H1 (cell line): ENCODE results near the gene SEMA4D. TPM values are rescaled to one million over a fixed set of nuclear protein-coding genes. Genes with fewer than 3 reads are reported as not detected.

Source experiments
- CTCF ChIA-PET: fragments of 300-600 bp; sonication (Branson Sonifier 250); formaldehyde crosslinking; loops from one replicate; lab custom pipeline; 2021; ENCODE audit not compliant: partially characterized antibody; lab: Charles Lee
- POLR2A ChIA-PET: fragments of 300-600 bp; sonication (Branson Sonifier 250); formaldehyde crosslinking; loops from one replicate; lab custom pipeline; 2021; ENCODE audit warnings: inconsistent platforms; ENCODE audit not compliant: partially characterized antibody; lab: Charles Lee
- DNase-seq, 2 experiments: peaks; one replicate each; pipeline versions ENCODE4 v3.0.0 to v3.0.0-alpha.2; 2010 to 2022; ENCODE audit warnings: low spot score in 2 of 2, low read depth in 1 of 2, mixed read lengths in 1 of 2
- FAIRE-seq: peaks from 2 replicates; lab custom pipeline; 2011; peaks lifted over from hg19 to GRCh38; lab: Jason Lieb, UNC
- H2AFZ ChIP-seq: 2 replicates; pipeline ENCODE4 v1.8.1; 2012; ENCODE audit warnings: low read length, inconsistent platforms
- H2AK5ac ChIP-seq: 2 replicates; pipeline ENCODE4 v1.6.1; 2013; ENCODE audit warnings: low read depth, low read length
- H2BK120ac ChIP-seq: replicated peaks from 2 replicates; pipeline ENCODE3; 2013; ENCODE audit warnings: low read depth, low read length, inconsistent platforms
- H2BK12ac ChIP-seq: 2 replicates; pipeline ENCODE4 v1.6.1; 2013; ENCODE audit warnings: low read depth, low read length
- H2BK15ac ChIP-seq: 2 replicates; pipeline ENCODE4 v1.6.1; 2013; ENCODE audit warnings: low read length
- H2BK20ac ChIP-seq: 2 replicates; pipeline ENCODE4 v1.6.1; 2013; ENCODE audit warnings: low read length
- H2BK5ac ChIP-seq: 2 replicates; pipeline ENCODE4 v1.6.1; 2013; ENCODE audit warnings: low read depth, low read length
- H3K14ac ChIP-seq: 2 replicates; pipeline ENCODE4 v1.6.1; 2013; ENCODE audit warnings: inconsistent platforms; ENCODE audit not compliant: insufficient read length
- H3K18ac ChIP-seq: 2 replicates; pipeline ENCODE4 v1.6.1; 2013; ENCODE audit warnings: low read length; ENCODE audit errors: extremely low read depth
- H3K23ac ChIP-seq: 2 replicates; pipeline ENCODE4 v1.6.1; 2013; ENCODE audit warnings: inconsistent platforms; ENCODE audit not compliant: insufficient read length
- H3K23me2 ChIP-seq: 2 replicates; pipeline ENCODE4 v1.6.1; 2013; ENCODE audit warnings: low read depth, low read length
- H3K27ac ChIP-seq: 2 replicates; pipeline ENCODE4 v1.6.1; 2011; ENCODE audit warnings: low read depth, low read length, inconsistent platforms
- H3K27me3 ChIP-seq, 4 experiments: replicated peaks in 1 of 4; 1 replicate in 1 of 4; 2 replicates in 3 of 4; pipeline versions ENCODE4 v1.6.1 to v1.8.1; 2011 to 2013; ENCODE audit warnings: low read length in 3 of 4, mild to moderate bottlenecking in 3 of 4, inconsistent platforms in 2 of 4, mixed read lengths in 2 of 4, moderate library complexity in 1 of 4; ENCODE audit not compliant: control insufficient read depth in 3 of 4, insufficient read depth in 3 of 4; ENCODE audit errors: extremely low read depth in 1 of 4
- H3K36me3 ChIP-seq, 4 experiments: 2 replicates each; pipeline versions ENCODE4 v1.6.1 to v1.8.1; 2011 to 2013; ENCODE audit warnings: mild to moderate bottlenecking in 4 of 4, low read length in 3 of 4, moderate library complexity in 2 of 4, control low read depth in 1 of 4, inconsistent platforms in 1 of 4; ENCODE audit not compliant: insufficient read depth in 4 of 4, control insufficient read depth in 2 of 4
- H3K4ac ChIP-seq: replicated peaks from 2 replicates; pipeline ENCODE3; 2013; ENCODE audit warnings: low read length, low read depth, mixed read lengths, inconsistent platforms; ENCODE audit not compliant: insufficient read length
- H3K4me1 ChIP-seq, 4 experiments: replicated peaks in 1 of 4; 1 replicate in 1 of 4; 2 replicates in 3 of 4; pipeline versions ENCODE4 v1.6.1 to v1.8.1; 2011 to 2013; ENCODE audit warnings: low read length in 3 of 4, inconsistent platforms in 2 of 4, mixed read lengths in 1 of 4; ENCODE audit not compliant: insufficient read depth in 4 of 4, control insufficient read depth in 3 of 4
- H3K4me2 ChIP-seq, 2 experiments: 2 replicates each; pipeline versions ENCODE4 v1.6.1 to v1.8.1; 2011 to 2013; ENCODE audit warnings: low read depth in 2 of 2, low read length in 2 of 2, control low read depth in 1 of 2, inconsistent platforms in 1 of 2, mild to moderate bottlenecking in 1 of 2; ENCODE audit not compliant: insufficient read depth in 1 of 2
- H3K4me3 ChIP-seq, 4 experiments: fragments of 200-600, 300-600 bp in 1 of 4; sonication (generic), shearing (Covaris generic), sonication (Bioruptor Twin) in 1 of 4; 2 replicates each; pipeline versions ENCODE4 v1.5.1 to v1.8.1; 2011 to 2016; ENCODE audit warnings: low read length in 4 of 4, low read depth in 3 of 4, control low read depth in 2 of 4, inconsistent platforms in 2 of 4, mild to moderate bottlenecking in 2 of 4, mixed read lengths in 1 of 4, moderate library complexity in 1 of 4; ENCODE audit not compliant: insufficient read depth in 2 of 4; ENCODE audit errors: extremely low read depth in 1 of 4
- H3K56ac ChIP-seq: replicated peaks from 2 replicates; pipeline ENCODE3; 2013; ENCODE audit warnings: low read depth, mild to moderate bottlenecking, mixed read lengths, low read length, inconsistent platforms; ENCODE audit not compliant: insufficient read length
- H3K79me1 ChIP-seq: 2 replicates; pipeline ENCODE4 v1.6.1; 2013; ENCODE audit warnings: low read depth, low read length, control low read depth
- H3K79me2 ChIP-seq, 2 experiments: 2 replicates each; pipeline versions ENCODE4 v1.6.1 to v1.8.1; 2012 to 2013; ENCODE audit warnings: low read length in 2 of 2, mild to moderate bottlenecking in 2 of 2, inconsistent platforms in 1 of 2; ENCODE audit not compliant: insufficient read depth in 2 of 2, control insufficient read depth in 1 of 2
- H3K9ac ChIP-seq, 4 experiments: replicated peaks in 1 of 4; 1 replicate in 1 of 4; 2 replicates in 3 of 4; pipeline versions ENCODE4 v1.6.1 to v1.8.1; 2011 to 2013; ENCODE audit warnings: low read depth in 3 of 4, low read length in 3 of 4, control low read depth in 2 of 4, mild to moderate bottlenecking in 2 of 4, moderate library complexity in 2 of 4, inconsistent platforms in 1 of 4; ENCODE audit errors: extremely low read depth in 1 of 4
- H3K9me3 ChIP-seq, 2 experiments: 2 replicates each; pipeline versions ENCODE4 v1.6.1 to v1.8.1; 2012 to 2013; ENCODE audit warnings: mild to moderate bottlenecking in 2 of 2, moderate library complexity in 2 of 2, control low read depth in 1 of 2, inconsistent platforms in 1 of 2, low read depth in 1 of 2, low read length in 1 of 2, mixed read lengths in 1 of 2; ENCODE audit not compliant: insufficient read depth in 2 of 2
- H4K20me1 ChIP-seq, 2 experiments: replicated peaks in 1 of 2; 2 replicates each; pipeline versions ENCODE3 to v1.8.1; 2011 to 2013; ENCODE audit warnings: inconsistent platforms in 2 of 2, low read length in 2 of 2, mild to moderate bottlenecking in 1 of 2; ENCODE audit not compliant: insufficient read depth in 2 of 2, control insufficient read depth in 1 of 2
- H4K5ac ChIP-seq: 2 replicates; pipeline ENCODE4 v1.6.1; 2013; ENCODE audit warnings: low read length, low read depth, mixed read lengths, inconsistent platforms; ENCODE audit not compliant: insufficient read length
- H4K8ac ChIP-seq: 2 replicates; pipeline ENCODE4 v1.8.0; 2013; ENCODE audit warnings: mild to moderate bottlenecking, moderate library complexity, low read length, inconsistent platforms; ENCODE audit not compliant: insufficient read depth; ENCODE audit errors: extremely low read depth
- H4K91ac ChIP-seq: replicated peaks from 2 replicates; pipeline ENCODE3; 2013; ENCODE audit warnings: low read length, mixed read lengths, inconsistent platforms; ENCODE audit not compliant: insufficient read length
- BACH1 ChIP-seq: IDR thresholded peaks from 2 replicates; pipeline ENCODE4 v1.6.1; 2012; ENCODE audit warnings: low read length, improper control_type of control experiment
- BRCA1 ChIP-seq: IDR thresholded peaks from 2 replicates; pipeline ENCODE4 v1.6.1; 2012; ENCODE audit warnings: low read depth, low read length, improper control_type of control experiment
- CREB1 ChIP-seq: IDR thresholded peaks from 2 replicates; pipeline ENCODE4 v1.6.1; 2012; ENCODE audit warnings: inconsistent platforms
- EP300 ChIP-seq, 2 experiments: IDR thresholded peaks; 1 replicate in 1 of 2; 2 replicates in 1 of 2; pipeline ENCODE4 v1.6.1; 2011 to 2012; ENCODE audit warnings: low read depth in 2 of 2, low read length in 2 of 2, mild to moderate bottlenecking in 2 of 2, borderline replicate concordance in 1 of 2, inconsistent platforms in 1 of 2, moderate library complexity in 1 of 2
- FOSL1 ChIP-seq: IDR thresholded peaks from 2 replicates; pipeline ENCODE4 v1.6.1; 2011; ENCODE audit warnings: mild to moderate bottlenecking, low read depth, low read length, moderate library complexity; ENCODE audit not compliant: insufficient read depth
- GTF2F1 ChIP-seq: IDR thresholded peaks from 2 replicates; pipeline ENCODE4 v1.6.1; 2012; ENCODE audit warnings: low read depth, low read length, improper control_type of control experiment, borderline replicate concordance
- PHF8 ChIP-seq: fragments of 200-600 bp; sonication (generic); conservative IDR thresholded peaks from 2 replicates; pipeline ENCODE4 v1.7.1; 2012; ENCODE audit warnings: low read depth, mild to moderate bottlenecking, inconsistent platforms, low read length, moderate library complexity
- POLR2A ChIP-seq, 2 experiments: IDR thresholded peaks; 1 replicate in 1 of 2; 2 replicates in 1 of 2; pipeline ENCODE4 v1.6.1; 2011; ENCODE audit warnings: low read depth in 2 of 2, low read length in 2 of 2, mild to moderate bottlenecking in 2 of 2; ENCODE audit errors: control extremely low read depth in 1 of 2
- RXRA ChIP-seq: IDR thresholded peaks from 2 replicates; pipeline ENCODE4 v1.6.1; 2011; ENCODE audit warnings: low read depth, mild to moderate bottlenecking, low read length, moderate library complexity; ENCODE audit not compliant: insufficient read depth
- TEAD4 ChIP-seq: IDR thresholded peaks from 2 replicates; pipeline ENCODE4 v1.6.1; 2012; ENCODE audit warnings: low read depth, low read length, inconsistent platforms, mixed read lengths
- WGBS, 2 experiments: shearing (Covaris generic) in 1 of 2; methylation state at CpG; one replicate each; pipeline versions ENCODE4 v1.1.6 to v1.1.7; 2013 to 2015; ENCODE audit warnings: low lambda C conversion rate in 2 of 2, mixed read lengths in 2 of 2, inconsistent platforms in 1 of 2, low coverage in 1 of 2, missing lambda C conversion rate in 1 of 2; ENCODE audit not compliant: insufficient replicate concordance in 2 of 2, insufficient coverage in 1 of 2, insufficient read length in 1 of 2; ENCODE audit errors: extremely low coverage in 1 of 2, missing lambda C conversion rate in 1 of 2; 5-methylcytosine and 5-hydroxymethylcytosine counted together
- polyA plus RNA-seq, 7 experiments: library from polyadenylated mRNA; depleted of rRNA in 3 of 7; stranded (reverse) in 5 of 7; unstranded in 2 of 7; fragments of >200 nt in 5 of 7; fragments of 200-250 nt in 2 of 7; gene quantifications; 1 replicate in 5 of 7; 2 replicates in 1 of 7; 4 replicates in 1 of 7; pipeline versions ENCODE4 v1.2.1 to v1.2.3, GENCODE V29; 2011 to 2013; ENCODE audit warnings: missing spikeins in 2 of 7, mixed read lengths in 2 of 7
- total RNA-seq: library from RNA; stranded (reverse); fragmentation: NEBNext Ultra II Directional; extraction: Animal tissue kit (Norgen Biotek cat#: 25700); gene quantifications from 2 replicates; pipeline ENCODE4 v1.2.1, GENCODE V29; 2021
- TF ChIP-seq, protein P1 (sequence below): IDR thresholded peaks from 2 replicates; pipeline ENCODE4 v1.6.1; 2011; ENCODE audit warnings: low read depth, mild to moderate bottlenecking, low read length; ENCODE audit not compliant: insufficient read depth
- TF ChIP-seq, protein P2 (sequence below): IDR thresholded peaks from 2 replicates; pipeline ENCODE4 v1.6.1; 2011; ENCODE audit warnings: low read length, improper control_type of control experiment
- TF ChIP-seq, protein P3 (sequence below): IDR thresholded peaks from 2 replicates; pipeline ENCODE4 v1.6.1; 2012; ENCODE audit warnings: inconsistent platforms

Gene SEMA4D
- total and polyA plus RNA-seq, 2 of the 8 experiments (the other 6 are each of a cell fraction or from before 2014, with no cell fraction given) = 21.0 to 70.4 TPM

DNA sequence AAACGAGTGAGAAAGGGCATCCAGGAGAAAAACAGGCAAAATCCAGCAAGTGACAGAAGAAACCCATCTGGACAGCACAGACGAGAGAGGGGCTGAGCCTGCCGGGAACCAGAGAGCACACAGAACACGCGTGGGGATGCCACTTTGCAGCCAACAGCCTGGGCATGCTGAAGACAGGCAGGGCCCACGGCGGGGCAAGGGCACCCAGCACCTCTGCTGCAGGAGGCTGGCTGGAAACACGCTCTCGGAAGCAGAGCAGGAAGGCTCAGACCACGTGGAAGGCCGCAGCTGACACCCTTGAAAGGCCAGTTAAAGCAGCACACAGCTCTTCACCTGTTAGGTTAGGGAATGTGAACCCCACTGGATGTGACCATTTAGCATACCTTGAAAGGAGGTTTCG, 103.5 kb downstream of the SEMA4D start:
- no peak overlapping the region for H2BK15ac ChIP-seq
- H3K18ac ChIP-seq = no peak overlapping the region
- FAIRE-seq (no peak), DNase-seq (no peak)
- POLR2A ChIA-PET = interaction anchor here (1.8 kb wide), 1 partner anchor 10 kb away, joined by 5 read pairs; no protein-coding TSS in a partner anchor
- H3K4me2 ChIP-seq = no peak overlapping the region
- no peak overlapping the region for H3K4ac ChIP-seq
- H3K27ac ChIP-seq = no peak overlapping the region
- no peak overlapping the region for H4K91ac ChIP-seq
- H3K4me1 ChIP-seq = no peaks in the 10 kb centered on the region
- no peak overlapping the region for H3K23ac ChIP-seq
- H3K79me2 ChIP-seq = no peaks in the 10 kb centered on the region
- no peak overlapping the region for H3K56ac ChIP-seq
- no peak overlapping the region for H3K14ac ChIP-seq
- no peaks in the 10 kb centered on the region; the same call in 1 of the 2 replicates for H3K79me1 ChIP-seq
- H3K9ac ChIP-seq = no peak overlapping the region
- peaks cover 23 to 65% (median 53%) of the 10 kb centered on the region in 4 experiments for H3K36me3 ChIP-seq
- H4K5ac ChIP-seq = no peak overlapping the region
- no peak overlapping the region for H3K4me3 ChIP-seq
- no peak overlapping the region for H2AK5ac ChIP-seq
- H4K20me1 ChIP-seq = peaks cover 2 to 9% of the 10 kb centered on the region in 2 experiments
- H3K9me3 ChIP-seq = no peaks in the 10 kb centered on the region
- WGBS, 2 experiments = 89% methylated on average over 12 of the region's 12 CpGs; no CpG with 5 or more reads in 1 of the 2 experiments
- H3K23me2 ChIP-seq = no peaks in the 10 kb centered on the region
- no peak overlapping the region for H4K8ac ChIP-seq
- no peak overlapping the region for H2BK20ac ChIP-seq
- H2BK12ac ChIP-seq = no peak overlapping the region
- no peak overlapping the region for H2BK5ac ChIP-seq
- CTCF ChIA-PET = interaction anchor here (1.1 kb wide), 1 partner anchor 155 kb away, joined by 3 read pairs; no protein-coding TSS in a partner anchor
- H2BK120ac ChIP-seq = no peak overlapping the region
- H3K27me3 ChIP-seq = no peaks in the 10 kb centered on the region
- H2AFZ ChIP-seq = no peak overlapping the region
- TF ChIP-seq RXRA (no peak), POLR2A (IDR thresholded peaks at IDR 0.05; ENCODE audit: control extremely low read depth in 1 of 2, low read depth in 2 of 2, low read length in 2 of 2) (no peak), BRCA1 (no peak), BACH1 (no peak), FOSL1 (no peak), CREB1 (no peak), EP300 (IDR thresholded peaks at IDR 0.05; ENCODE audit: borderline replicate concordance in 1 of 2, low read depth in 2 of 2, low read length in 2 of 2) (no peak), GTF2F1 (no peak), PHF8 (no peak), TEAD4 (no peak)
- TF ChIP-seq, protein P1, sequence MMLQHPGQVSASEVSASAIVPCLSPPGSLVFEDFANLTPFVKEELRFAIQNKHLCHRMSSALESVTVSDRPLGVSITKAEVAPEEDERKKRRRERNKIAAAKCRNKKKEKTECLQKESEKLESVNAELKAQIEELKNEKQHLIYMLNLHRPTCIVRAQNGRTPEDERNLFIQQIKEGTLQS = no peak
- TF ChIP-seq, protein P2, sequence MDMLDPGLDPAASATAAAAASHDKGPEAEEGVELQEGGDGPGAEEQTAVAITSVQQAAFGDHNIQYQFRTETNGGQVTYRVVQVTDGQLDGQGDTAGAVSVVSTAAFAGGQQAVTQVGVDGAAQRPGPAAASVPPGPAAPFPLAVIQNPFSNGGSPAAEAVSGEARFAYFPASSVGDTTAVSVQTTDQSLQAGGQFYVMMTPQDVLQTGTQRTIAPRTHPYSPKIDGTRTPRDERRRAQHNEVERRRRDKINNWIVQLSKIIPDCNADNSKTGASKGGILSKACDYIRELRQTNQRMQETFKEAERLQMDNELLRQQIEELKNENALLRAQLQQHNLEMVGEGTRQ = no peak
- TF ChIP-seq, protein P3, sequence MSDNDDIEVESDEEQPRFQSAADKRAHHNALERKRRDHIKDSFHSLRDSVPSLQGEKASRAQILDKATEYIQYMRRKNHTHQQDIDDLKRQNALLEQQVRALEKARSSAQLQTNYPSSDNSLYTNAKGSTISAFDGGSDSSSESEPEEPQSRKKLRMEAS = no peak
